Stimulated activated naive CD8-positive, alpha-beta T cell treated with anti-CD3 and anti-CD28 coated beads, Interleukin-15, Interleukin-2, amounts not matched to agents 100 U/mL and 50 U/mL, for 24 hours (primary cell): Measurements from ENCODE around the gene HENMT1.
"Not testable (repeated sequence)": the region's sequence is repeated elsewhere in the genome, so short reads cannot be mapped to it uniquely, and the experiment has no call there.

Source experiments
- ATAC-seq: fragments of 150-1000 bp; cut with Tn5 transposase; one replicate; pipeline ENCODE4 v1.10.0; 2021
- DNase-seq: peaks from one replicate; pipeline ENCODE4 v3.0.0; 2021

The HENMT1 gene

DNA sequence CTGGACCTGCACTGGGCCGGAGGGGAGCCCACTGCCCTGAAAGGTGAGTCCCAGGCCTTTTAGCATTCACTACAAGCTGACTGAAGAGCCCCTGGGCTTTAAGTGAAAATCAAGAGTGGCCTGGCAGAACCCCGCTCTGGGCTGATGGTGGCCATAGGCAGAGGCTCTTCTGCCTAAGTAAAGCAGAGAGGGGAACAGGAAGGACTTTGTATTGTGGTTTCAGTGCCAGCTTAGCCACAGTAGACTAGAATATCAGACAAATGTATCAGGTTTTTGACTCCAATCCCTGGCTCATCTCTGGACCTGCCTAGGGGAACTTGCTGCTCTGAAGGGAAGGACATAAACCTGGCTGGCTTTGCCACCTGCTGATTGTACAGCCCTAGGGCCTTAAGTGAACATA lies 10.2 kb upstream of the HENMT1 start:
- ATAC-seq: no peak
- no peak for DNase-seq

DNA sequence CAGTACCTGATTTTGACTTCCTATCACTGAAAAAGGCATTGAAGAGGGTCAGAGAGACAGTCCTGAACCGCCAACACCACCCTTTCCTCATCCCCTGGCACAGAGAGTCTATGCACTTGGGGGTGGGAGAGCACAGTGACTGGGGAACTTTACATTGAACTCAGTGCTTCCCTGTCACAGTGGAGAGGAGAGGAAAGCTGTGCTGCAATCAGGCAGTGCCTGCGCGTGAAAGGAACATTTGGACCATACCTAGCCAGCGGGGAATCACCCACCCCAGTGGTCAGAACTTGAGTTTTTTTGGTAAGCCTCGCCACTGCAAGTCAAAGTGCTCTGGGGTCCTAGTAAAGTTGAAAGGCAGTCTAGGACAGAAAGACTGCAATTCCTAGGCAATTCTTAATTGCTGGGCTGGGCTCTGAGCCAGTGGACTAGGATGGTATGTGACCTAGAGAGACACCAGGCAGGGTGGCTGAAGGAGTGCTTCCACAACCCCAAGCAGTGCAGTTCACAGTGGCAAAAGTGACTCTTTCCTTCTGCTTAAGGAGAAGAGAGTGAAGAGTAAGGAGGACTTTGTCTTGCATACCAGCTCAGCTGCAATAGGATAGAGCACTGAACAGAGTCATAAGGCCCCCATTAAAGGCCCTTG lies 9.4 kb upstream of the HENMT1 start:
- DNase-seq: no peak
- ATAC-seq: peak; percentile 63

DNA sequence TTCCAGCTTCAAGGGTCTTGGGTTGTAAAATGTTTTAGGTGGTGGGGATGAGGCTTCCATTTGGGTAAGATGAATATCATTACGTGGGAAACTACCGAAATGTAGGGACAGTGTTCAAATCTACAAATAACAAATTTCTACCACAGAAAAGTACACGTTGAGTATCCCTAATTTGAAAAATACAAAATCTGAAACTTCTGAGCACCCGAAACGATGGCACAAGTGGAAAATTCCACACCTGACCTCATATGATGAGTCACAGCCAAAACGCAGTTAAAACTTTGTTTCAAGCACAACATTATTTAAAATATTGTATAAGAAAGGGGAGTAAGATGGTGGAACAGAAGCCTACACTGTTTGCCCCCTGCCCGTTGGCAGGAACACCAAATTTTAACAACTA lies 8.8 kb upstream of the HENMT1 start:
- DNase-seq (no peak), ATAC-seq (peak; percentile 38)

DNA sequence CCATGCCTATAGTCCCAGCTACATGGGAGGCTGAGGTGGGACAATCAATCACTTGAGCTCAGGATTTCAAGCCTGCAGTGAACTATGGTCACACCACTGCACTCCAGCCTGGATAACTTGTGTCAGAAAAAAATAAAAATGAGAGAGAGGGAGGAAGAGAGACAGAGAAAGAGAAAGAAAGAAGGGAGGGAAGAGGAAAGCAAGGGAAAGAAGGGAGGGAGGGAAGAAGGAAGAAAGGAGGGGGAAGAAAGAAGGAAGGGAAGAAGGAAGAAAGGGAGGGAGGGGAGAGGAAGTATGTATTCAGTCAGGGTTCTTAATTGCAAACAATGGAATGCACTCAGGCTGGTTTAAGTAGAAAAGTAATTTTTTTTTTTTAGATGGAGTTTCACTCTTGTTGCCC lies 7.9 kb upstream of the HENMT1 start:
- DNase-seq (no peak), ATAC-seq (no peak)

DNA sequence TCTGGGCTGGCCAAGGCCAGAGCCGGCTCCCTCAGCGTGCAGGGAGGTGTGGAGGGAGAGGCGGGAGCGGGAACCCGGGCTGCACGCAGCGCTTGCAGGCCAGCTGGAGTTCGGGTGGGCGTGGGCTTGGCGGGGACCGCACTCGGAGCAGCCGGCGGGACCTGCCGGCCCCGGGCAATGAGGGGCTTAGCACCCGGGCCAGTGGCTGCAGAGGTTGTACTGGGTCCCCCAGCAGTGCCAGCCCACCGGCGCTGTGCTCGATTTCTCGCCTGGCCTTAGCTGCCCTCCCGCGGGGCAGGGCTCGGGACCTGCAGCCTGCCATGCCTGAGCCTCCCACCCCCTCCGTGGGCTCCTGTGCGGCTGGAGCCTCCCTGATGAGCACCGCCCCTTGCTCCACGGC lies 6.5 kb upstream of the HENMT1 start:
- not testable (repeated sequence) for ATAC-seq, DNase-seq

DNA sequence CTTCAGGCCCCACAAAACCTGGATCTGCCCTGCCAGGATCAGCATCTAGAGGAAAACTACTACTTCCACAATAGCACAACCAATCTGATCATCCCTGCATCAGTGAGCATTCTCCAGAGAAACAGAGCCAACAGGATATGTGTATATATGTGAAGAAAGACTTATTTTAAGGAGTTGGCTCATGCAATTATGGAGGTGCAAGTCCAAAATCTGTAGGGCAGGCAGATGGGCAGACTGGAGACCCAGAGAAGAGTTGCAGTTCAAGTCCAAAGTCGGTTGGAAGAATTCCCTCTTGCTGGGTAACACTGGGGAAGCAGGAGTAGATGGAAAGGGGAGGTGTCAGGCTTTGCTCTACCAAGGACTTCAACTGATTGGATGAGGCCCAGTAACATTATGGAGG lies 4.9 kb upstream of the HENMT1 start:
- no peak for DNase-seq
- ATAC-seq: no peak

DNA sequence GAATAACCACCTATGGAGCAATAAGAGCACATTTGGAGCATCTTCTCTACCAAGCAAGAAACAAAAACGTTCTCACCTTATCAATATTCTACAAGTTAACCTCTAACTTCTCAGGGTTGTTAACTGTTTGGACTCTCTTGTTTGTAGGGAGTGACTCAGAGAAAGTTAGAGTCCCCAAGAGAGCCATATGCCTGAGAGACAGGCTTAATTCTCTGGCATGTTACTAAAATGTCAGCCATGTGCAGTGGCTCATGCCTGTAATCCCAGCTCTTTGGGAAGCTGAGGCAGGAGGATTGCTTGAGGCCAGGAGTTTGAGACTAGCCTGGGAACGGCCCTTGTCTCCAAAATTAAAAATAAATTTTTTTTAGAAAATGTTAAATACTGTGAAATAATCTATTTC lies 4.2 kb upstream of the HENMT1 start:
- DNase-seq (no peak), ATAC-seq (no peak)

DNA sequence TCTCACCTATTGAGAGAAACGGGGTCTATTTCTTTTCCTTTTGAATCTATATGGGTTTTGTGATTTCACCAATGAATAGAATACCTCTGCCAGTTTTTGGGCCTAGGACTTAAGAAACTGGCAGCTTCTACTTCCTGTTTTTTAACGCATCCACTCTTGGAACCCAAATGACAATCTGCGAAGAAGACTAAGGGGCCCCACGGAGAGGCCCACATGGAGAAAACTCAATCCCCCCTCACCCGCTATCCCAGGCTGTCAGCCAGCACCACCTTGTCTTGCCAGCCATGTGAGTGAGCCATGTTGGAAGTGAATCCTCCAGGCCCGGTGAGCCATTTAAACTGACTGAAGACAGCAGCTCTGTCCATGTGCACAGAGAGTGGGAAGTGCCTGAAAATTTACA lies 3.6 kb upstream of the HENMT1 start:
- no peak for ATAC-seq
- DNase-seq: no peak

DNA sequence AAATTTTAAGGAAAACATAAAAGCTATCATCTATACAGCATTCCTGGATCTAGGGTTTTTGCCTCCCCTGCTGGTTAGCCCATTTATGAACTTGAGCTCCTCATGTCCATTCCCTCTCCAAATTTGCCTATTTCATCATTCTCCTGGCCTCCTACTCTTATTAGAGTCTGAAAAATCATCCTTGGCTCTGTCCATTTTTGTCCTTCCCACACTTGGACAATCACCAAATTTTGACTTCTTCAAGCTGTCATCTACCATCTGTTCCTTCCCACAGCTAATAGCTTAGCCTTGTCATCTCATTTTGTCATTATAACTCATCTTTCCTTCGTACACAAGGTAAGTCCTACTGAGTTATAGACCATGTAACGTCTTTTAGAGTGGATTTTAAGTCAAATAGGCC lies 2.2 kb upstream of the HENMT1 start:
- no peak for ATAC-seq
- no peak for DNase-seq

DNA sequence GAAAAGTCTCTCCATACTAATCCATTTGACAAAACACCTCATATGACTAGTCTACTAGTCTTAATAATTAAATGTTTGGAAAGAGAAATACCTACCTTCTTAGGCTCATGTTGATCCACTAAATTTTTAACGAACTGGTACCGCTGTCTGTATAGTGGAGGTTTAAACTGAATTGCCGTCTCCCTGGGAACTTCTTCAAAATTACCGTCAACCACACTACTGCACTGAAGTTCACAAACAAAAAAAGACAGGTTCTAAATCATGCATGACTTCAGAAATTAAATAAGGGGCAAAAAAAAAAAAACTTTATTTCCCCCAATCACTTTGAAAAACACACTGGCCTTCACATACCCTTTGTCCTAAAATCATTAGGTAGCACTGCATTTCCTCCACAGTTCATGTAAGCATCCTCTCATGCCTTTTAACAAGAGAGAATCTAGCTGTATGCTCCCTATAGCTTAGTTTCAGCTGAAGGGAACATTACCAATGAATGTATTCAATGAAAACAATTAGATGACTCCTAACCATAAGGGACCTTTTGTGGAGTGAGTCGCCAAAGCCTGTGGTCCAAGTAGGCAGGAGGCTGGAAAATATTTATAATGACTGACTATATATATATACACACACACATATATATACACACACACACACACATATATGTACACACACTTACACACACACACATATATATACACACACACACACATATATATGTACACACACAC lies 3.4 kb downstream of the HENMT1 start:
- peak; percentile 70 for ATAC-seq

DNA sequence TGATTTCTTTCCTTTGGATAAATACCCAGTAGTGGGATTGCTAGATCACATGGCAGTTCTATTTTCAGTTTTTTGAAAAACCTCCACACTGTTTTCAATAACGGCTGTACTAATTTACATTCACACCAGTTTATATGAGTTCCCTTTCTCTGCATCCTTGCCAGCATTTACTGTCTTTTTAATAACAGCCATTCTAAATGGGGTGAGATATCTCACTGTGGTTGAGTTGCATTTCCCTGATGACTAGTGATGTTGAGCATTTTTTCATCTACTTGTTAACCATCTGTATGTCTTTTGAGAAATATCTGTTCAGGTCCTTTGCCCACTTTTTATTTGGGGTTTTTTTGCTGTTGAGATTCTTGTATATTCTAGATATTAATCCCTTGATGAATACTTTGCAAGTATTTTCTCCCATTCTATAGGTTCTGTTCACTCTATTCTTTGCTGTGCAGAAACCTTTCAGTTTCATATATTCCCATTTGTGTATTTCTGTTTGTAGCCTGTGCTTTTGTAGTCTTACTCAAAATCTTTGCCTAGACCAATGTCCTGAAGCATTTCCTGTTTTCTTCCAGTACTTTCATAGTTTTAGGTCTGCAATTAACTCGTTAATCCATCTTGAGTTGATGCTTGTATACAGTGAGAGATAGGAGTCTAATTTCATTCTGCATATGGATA lies 7.3 kb downstream of the HENMT1 start:
- ATAC-seq (no peak), DNase-seq (no peak)

More for the DNA sequence above, 3.4 kb downstream of the HENMT1 start:
- DNase-seq: no peak

DNA sequence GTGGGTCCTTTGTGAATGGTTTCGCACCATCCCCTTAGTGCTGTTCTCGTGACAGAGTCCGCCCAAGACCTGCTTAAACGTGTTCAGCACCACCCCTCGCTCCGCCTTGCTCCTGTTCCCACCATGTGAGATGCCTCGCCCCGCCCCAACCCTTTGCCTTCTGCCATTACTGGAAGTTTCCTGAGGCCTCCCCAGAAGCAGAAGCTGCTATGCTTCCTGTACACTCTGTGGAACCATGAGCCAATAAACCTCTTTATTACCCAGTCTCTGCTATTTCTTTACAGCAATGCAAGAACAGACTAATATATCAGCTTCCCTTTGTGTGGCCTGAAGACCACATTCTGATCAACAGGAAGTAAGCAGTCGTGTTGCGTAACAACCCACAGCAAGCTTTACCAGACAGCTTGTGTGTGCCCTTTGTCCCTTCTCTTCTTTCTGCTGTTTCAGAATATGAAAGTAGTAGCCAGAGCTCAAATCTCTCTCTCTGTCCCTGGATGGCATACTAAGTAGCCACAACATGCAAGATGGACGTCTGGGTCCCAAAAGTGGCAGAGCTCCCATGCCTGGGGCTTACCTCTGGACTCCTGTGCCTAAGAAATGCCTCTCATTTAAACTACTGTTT lies 14.1 kb downstream of the HENMT1 start:
- DNase-seq (peak; percentile 68), ATAC-seq (peak; percentile 56)

DNA sequence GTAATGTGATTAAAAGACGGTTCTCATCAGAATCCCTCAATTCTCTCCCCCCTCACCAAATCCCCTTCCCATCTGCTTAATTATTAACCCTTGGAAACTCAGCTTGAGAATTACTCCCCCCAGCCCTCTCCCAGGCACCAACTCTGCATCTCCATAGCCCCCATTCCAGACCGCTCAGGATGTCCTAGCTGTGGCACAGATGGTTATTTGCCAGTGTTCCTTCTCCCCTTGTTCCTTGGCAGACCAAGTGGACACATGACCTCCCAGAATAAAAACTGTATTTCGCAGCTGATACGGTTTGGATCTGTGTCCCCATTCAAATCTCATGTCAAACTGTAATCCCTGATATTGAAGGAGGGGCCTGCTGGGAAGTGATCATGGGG lies 14.6 kb downstream of the HENMT1 start:
- DNase-seq (no peak), ATAC-seq (no peak)

DNA sequence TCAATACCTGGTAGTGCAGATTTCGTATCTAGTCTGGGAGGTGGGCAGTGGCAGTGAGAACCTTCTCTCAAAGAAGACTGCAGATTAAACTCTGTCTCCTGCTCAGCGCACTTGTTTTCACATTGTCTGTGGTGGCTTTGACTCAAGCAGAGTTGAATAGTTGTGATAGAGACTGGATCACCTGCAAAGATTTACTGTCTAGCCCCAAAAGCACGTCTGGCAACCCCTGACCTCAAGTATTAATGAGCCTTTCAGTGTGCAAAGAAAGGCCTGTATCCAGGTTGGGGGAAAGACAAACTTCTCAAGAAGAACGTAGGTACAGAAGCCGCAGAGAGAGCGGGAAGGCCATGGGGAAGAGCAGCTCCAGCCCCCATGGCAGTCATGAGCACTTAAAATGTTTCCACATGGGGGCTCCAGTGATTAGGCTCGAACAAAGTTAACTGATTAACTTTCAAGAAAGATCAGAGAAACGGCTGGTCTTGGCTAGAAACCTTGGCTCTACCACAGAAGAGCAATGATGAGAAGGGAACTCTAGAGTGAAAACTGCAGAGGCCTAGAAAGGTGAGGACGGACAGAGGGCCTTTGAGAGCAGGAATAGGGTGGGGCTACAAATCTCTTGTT lies 15.2 kb downstream of the HENMT1 start:
- ATAC-seq: no peak
- peak; percentile 11 for DNase-seq

DNA sequence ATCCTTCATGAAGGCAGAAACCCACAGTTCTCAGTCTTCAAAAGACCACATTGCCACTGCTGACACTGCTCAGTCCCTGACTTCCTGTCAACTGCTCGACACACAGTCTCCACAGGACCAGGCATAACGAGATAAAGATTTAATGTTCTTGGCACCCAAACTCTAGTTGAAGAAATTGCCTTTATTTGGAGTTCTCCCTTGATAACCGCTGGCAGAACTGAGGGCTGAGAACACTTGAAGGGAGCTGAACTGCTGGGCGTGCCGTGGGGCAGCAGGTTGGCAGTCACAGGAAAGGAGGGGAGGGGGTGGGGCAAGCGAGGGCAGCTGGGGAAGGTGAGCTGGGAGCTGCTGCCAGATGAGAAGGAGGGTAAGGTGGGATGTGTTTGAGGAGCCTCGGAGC lies 15.9 kb downstream of the HENMT1 start:
- peak; percentile 48 for ATAC-seq
- peak; percentile 41 for DNase-seq

DNA sequence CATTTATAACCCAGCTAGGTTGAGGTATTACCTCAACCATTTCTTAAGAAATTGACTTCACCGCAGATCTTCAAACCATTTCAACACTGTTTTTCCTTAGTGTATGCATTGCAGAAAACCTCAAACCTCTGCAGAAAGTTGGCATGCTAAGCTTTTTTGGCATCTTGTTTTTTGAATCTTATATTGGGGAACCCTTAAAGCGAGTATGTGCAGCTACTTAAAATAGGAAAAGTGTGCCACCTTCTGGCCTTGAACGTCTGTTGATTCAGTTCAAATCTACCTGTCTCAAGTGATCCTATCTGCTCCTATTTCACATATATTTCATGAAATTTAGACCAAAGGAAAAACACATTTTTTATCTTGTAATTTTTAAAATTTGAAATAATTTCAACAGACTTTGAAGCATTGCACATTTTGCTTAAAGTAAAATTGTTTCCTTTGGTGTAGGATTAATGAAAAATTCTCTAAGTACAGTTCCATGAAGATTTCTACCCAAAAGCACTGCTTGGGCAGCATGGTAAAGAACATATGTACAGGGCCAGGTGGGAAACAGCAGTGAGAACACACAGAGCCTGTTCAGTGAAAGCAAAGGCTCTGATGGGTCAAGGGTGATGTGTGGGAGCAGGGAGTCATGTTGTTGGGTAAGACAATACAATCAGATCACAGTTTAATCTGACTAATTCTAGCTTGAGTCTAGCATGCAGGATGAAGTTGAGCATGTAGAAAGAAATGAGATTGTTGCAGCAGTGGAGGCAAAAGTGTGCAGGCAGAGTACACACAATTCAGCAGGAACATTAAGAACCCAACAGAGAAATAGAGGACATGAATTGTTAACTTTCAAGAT lies 17.2 kb downstream of the HENMT1 start:
- DNase-seq (no peak), ATAC-seq (peak; percentile 50)

DNA sequence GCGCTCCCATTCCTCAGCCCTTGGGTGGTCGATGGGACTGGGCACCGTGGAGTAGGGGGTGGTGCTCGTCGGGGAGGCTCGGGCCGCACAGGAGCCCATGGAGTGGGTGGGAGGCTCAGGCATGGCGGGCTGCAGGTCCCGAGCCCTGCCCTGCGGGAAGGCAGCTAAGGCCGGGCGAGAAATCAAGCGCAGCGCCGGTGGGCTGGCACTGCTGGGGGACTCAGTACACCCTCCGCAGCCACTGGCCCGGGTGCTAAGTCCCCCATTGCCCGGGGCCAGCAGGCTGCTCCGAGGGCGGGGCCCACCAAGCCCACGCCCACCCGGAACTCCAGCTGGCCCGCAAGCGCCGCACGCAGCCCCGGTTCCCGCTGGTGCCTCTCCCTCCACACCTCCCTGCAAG lies 20.0 kb downstream of the HENMT1 start:
- ATAC-seq, DNase-seq: not testable (repeated sequence)

DNA sequence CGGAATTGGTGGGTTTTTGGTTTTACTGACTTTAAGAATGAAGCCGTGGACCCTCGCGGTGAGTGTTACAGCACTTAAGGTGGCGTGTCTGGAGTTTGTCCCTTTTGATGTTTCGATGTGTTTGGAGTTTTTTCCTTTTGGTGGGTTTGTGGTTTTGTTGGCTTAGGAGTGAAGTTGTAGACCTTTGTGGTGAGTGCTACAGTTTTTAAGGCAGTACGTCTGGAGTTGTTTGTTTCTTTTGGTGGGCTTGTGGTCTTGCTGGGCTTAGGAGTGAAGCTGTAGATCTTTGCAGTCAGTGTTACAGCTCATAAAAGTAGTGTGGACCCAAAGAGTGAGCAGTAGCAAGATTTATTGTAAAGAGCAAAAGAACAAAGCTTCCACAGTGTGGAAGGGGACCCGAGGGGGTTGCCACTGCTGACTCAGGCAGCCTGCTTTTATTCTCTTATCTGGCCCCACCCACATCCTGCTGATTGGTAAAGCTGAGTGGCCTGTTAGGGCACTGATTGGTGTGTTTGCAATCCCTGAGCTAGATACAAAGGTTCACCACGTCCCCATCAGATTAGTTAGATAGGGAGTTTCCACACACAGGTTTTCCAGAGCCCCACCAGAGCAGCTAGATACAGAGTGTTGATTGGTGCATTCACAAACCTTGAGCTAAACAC lies 20.9 kb downstream of the HENMT1 start:
- DNase-seq (peak; percentile 52), ATAC-seq (peak; percentile 50)

DNA sequence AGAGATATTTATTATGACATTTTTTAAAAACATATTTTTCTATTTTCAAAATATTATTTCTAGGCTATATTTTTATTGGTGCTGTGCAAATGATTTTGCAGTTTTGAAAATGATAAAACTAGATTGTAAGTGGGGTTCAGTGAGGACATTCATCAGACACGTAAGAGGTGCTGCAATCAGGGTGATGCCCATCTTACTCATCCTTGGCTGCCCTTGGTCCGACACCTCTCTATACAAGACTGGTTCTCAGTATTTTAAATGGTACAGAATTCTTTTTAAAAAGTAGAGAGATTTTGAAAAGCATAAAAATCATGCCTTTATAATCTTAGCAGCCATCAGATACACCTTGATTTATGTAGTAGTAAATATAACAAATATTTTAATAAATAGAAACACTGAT lies 24.0 kb downstream of the HENMT1 start:
- no peak for ATAC-seq
- no peak for DNase-seq

DNA sequence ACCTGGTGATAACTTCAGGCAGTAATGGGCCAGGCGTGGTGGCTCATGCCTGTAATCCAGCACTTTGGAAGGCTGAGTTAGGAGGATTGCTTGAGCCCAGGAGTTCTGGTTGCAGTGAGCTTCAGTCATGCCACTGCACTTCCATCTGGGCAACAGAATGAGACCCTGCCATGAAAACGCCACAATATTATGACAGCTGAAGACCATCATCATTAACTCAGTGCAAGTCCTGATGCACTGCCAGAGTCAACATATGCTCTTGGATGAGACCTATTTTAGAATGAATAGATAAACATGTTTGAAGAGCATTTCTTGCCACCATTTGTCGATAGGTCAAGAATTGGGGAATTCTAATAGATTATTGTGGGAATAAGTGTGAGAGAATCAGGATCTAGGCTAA lies 26.4 kb downstream of the HENMT1 start:
- ATAC-seq (no peak), DNase-seq (no peak)

DNA sequence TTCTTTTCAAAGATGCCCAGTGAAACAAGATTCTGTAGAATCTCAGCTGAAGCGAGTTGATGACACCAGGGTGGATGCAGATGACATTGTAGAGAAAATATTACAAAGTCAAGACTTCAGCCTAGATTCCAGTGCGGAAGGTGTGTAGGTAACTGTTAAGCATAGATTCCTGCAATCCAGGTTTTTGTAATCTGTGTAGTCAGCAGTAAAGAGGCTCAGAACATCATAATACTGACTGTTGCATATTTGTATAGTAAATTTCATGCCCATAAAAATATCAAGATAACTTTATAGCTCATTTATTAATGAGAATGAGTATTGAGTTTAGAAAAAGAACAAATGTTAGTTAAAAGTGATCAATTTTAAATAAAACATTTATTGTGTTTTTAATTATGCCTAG lies 32.2 kb downstream of the HENMT1 start:
- ATAC-seq (no peak), DNase-seq (no peak)
